Measurements from ENCODE around the gene LRRC74B. TPM values are rescaled to one million over a fixed set of nuclear protein-coding genes. Genes with fewer than 3 reads are reported as not detected.

Gene LRRC74B
- total and polyA plus RNA-seq, 3 donors from 2014 or later = 3.0 to 8.7 (median 5.4) TPM

DNA sequence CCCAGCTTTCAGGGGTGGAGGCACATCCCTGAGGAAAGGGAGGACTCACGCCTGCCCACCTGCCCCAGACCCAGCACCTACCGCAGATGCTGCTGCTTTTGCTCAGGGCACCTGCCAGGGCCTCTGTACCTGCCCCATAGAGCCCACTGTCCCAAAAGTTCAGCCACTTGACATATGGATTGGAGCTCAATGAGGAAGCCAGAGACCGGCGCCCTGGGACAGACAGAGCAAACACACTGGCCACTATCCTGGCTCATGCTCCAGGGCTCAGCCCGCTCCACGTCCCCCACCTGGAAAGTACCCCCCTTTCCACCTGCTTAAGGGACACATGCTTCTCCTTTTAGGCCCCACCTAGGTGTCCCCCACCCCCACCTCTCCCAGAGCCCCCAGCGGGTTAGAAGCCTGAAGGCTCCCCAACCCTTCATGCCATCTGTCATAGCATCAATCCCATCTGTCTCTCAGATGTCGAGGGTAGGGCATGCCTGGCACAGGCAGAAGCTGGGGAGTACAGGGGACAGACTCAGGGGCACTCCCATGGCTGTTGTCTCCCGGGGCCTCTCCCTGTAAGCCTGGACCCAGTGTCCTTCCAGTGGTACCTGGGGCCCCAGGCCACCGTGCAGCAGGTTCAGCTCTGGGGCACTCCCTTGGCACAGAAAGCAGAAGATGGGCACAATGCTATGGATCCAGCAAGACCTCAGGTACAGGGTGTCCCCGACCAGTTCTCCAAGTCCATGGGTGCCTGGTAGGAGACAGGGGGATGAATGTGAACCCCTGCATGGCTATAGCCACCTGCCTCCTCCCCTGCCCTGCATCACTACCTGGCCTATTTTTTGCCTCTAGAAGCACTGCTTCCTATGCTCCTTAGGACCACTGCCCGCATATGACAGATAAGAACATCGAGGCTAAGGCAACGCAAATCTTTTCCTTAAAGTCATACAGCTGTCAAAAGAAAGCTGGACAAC, 33.0 kb upstream of the LRRC74B start:
- Histone ChIP-seq H3K27ac (no peak overlapping the region), H3K9me3 (no peaks in the 10 kb centered on the region), H3K4me1 (peaks cover 18% of the 10 kb centered on the region), H3K4me3 (no peak overlapping the region), H3K36me3 (ENCODE audit: low read depth, missing control alignments) (no peaks in the 10 kb centered on the region), H3K27me3 (no peaks in the 10 kb centered on the region)
- 57 to 68% methylated on average over 10 to 14 of the region's 14 CpGs for WGBS, 2 donors
- no peak for TF ChIP-seq POLR2A (IDR thresholded peaks at IDR 0.05)
- TF ChIP-seq, protein P1, sequence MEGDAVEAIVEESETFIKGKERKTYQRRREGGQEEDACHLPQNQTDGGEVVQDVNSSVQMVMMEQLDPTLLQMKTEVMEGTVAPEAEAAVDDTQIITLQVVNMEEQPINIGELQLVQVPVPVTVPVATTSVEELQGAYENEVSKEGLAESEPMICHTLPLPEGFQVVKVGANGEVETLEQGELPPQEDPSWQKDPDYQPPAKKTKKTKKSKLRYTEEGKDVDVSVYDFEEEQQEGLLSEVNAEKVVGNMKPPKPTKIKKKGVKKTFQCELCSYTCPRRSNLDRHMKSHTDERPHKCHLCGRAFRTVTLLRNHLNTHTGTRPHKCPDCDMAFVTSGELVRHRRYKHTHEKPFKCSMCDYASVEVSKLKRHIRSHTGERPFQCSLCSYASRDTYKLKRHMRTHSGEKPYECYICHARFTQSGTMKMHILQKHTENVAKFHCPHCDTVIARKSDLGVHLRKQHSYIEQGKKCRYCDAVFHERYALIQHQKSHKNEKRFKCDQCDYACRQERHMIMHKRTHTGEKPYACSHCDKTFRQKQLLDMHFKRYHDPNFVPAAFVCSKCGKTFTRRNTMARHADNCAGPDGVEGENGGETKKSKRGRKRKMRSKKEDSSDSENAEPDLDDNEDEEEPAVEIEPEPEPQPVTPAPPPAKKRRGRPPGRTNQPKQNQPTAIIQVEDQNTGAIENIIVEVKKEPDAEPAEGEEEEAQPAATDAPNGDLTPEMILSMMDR (IDR thresholded peaks at IDR 0.05) = no peak
- no peak for DNase-seq
- intact Hi-C loops (cut with DNase I; ENCODE audit: low total_unique reads) = no loop called here

DNA sequence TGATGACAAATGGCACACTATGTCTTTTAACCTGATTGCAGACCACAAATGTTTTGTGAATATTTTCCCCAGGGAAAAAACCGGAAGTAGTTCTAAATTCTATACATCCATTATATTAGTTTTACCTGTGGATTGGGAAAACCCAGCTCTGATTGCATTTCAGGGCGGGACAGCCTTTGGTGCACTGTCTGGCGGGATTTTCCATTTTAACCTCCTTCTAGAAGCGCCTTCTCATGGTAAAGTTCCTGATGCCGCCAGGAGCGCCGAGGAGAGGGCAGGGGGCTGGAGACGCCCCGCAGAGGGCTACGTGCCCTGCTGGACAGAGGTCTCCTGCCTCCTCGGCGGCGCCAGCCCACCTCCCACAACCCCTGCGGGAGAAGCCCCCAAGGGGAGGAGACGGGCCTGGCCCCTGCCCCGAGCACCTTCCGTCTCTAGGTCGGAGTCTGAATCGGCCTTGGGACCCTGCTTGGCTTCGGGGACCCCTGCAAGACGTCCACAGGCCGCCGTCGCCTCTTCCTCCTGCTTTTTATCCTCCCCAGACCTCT, 32.0 kb upstream of the LRRC74B start:
- Histone ChIP-seq H3K36me3 (ENCODE audit: low read depth, missing control alignments) (no peaks in the 10 kb centered on the region), H3K4me3 (peak overlapping the region; percentile 29 to 61), H3K9me3 (no peaks in the 10 kb centered on the region), H3K27me3 (no peaks in the 10 kb centered on the region), H3K27ac (peak overlapping the region; percentile 28 to 39), H3K4me1 (peaks cover 18% of the 10 kb centered on the region)
- no peak for DNase-seq
- TF ChIP-seq POLR2A (IDR thresholded peaks at IDR 0.05) = no peak
- TF ChIP-seq, protein P1 (IDR thresholded peaks at IDR 0.05) = no peak
- intact Hi-C loops (cut with DNase I; ENCODE audit: low total_unique reads) = no loop called here
- 17 to 19% methylated on average over 22 to 24 of the region's 24 CpGs for WGBS, 2 donors

DNA sequence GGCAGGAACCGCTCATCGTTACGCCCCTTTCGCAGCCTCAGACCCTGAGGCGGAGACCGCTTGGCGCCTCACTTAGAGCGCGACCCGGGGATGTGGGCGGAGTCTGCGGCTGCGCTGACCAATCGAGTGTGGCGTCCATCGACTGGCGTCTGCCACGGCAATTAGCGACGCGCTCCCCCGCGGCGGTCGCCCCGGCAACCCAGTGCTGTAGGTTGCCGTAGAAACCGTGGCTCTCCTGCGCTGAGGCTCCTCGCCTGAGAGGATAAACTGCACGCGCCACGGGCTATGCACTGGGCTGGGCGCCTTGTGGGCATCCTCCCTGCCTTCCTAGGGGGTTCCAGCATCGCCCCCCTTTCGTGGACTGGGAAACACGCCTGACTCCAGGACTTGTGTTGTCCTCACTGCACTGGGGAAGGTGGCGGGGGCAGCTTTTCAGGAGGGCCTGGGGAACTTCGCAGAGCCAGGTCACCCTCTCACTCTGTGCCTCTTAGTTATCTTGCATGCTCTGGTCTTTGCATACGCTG, 31.5 kb upstream of the LRRC74B start:
- no peaks in the 10 kb centered on the region for H3K9me3 ChIP-seq
- no peaks in the 10 kb centered on the region for H3K36me3 ChIP-seq (ENCODE audit: low read depth, missing control alignments)
- H3K4me1 ChIP-seq = peaks cover 18% of the 10 kb centered on the region
- H3K27ac ChIP-seq = peak overlapping the region; percentile 28 to 39
- WGBS, 2 donors = 0 to 1% methylated on average over 13 to 24 of the region's 40 CpGs
- H3K27me3 ChIP-seq = no peaks in the 10 kb centered on the region
- TF ChIP-seq, protein P1 (IDR thresholded peaks at IDR 0.05) = no peak
- peak; percentile 95 for DNase-seq
- peak overlapping the region; percentile 29 to 61 for H3K4me3 ChIP-seq
- intact Hi-C loops (cut with DNase I; ENCODE audit: low total_unique reads) = no loop called here

DNA sequence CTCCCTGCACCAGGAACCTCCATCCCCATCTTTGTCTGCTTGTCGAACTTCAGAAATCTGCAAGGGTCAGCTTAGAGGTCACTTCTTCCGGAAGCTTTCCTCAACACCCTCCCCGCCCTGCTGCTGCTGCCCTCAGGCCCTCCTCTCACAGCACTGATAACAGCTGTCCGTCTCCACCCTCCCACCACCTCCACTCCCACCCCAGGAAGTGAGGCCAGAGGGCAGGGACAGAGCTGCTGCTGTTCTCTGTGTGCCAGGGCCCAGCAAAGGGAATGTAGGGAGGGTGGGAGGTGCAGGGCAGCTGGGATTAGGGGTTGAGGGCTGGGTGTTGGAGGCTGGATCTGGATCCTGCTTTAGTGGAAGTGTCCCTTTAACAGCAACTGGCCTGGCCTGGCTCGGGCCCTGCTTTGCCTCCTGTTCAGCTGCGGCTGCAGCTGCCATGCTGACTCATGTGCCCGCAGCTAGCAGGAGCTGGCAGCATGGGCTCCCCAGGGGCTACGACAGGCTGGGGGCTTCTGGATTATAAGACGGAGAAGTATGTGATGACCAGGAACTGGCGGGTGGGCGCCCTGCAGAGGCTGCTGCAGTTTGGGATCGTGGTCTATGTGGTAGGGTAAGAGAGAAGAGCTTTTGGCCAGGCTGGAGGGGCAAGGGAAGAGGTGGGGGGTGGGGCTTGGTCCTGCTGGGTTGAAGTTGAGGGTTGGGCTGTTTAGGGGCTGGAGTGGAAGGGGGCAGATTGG, 30.9 kb upstream of the LRRC74B start, which contains the start of gene P2RX6:
P2RX6 (plus strand) TSS at position 440 of the 740 bp plus-strand sequence; CDS start at position 450, 10 bp downstream.
- no peaks in the 10 kb centered on the region for H3K9me3 ChIP-seq
- peak; percentile 89 for DNase-seq
- H3K36me3 ChIP-seq (ENCODE audit: low read depth, missing control alignments) = no peaks in the 10 kb centered on the region
- WGBS, 2 donors = 19 to 22% methylated on average over 10 to 12 of the region's 12 CpGs
- no peaks in the 10 kb centered on the region for H3K27me3 ChIP-seq
- TF ChIP-seq POLR2A (IDR thresholded peaks at IDR 0.05) = no peak
- peaks cover 18% of the 10 kb centered on the region for H3K4me1 ChIP-seq
- H3K27ac ChIP-seq = peak within 1 kb of the TSS; percentile 39 to 45
- intact Hi-C loops (cut with DNase I; ENCODE audit: low total_unique reads) = no loop called here
- peak within 1 kb of the TSS; percentile 29 to 61 for H3K4me3 ChIP-seq
